Heart right ventricle (tissue), 16 donors: ENCODE results near the gene SLN. TPM values are rescaled to one million over a fixed set of nuclear protein-coding genes. Genes with fewer than 3 reads are reported as not detected.
"Not testable (repeated sequence)": the region's sequence is repeated elsewhere in the genome, so short reads cannot be mapped to it uniquely, and the experiment has no call there.

Source experiments
- ATAC-seq, 8 donors: fragments of 200-7000 bp; cut with Tn5 transposase; one replicate each; pipeline ENCODE4 v1.9.1; 2020; ENCODE audit warnings: mild to moderate bottlenecking in 8 of 8, moderate library complexity in 8 of 8, moderate number of reproducible peaks in 1 of 8
- DNase-seq, 2 donors: peaks; one replicate each; pipeline ENCODE4 v3.0.0-alpha.2; 2020
- H3K27ac ChIP-seq, 10 donors: fragments of 200-600 bp; sonication (generic) in 2 of 10; one replicate each; pipeline versions ENCODE4 v1.5.0 to v1.8.0; 2020 to 2022; ENCODE audit warnings: mild to moderate bottlenecking in 3 of 10
- H3K27me3 ChIP-seq, 7 donors: fragments of 200-600 bp; one replicate each; pipeline ENCODE4 v1.8.0; 2021 to 2022; ENCODE audit warnings: mild to moderate bottlenecking in 2 of 7
- H3K36me3 ChIP-seq, 9 donors: fragments of 200-600 bp; sonication (generic) in 1 of 9; one replicate each; pipeline versions ENCODE4 v1.5.0 to v1.8.0; 2020 to 2022; ENCODE audit warnings: mild to moderate bottlenecking in 2 of 9
- H3K4me1 ChIP-seq, 9 donors: fragments of 200-600 bp; sonication (generic) in 1 of 9; one replicate each; pipeline versions ENCODE4 v1.5.0 to v1.8.0; 2020 to 2022; ENCODE audit warnings: mild to moderate bottlenecking in 4 of 9
- H3K4me3 ChIP-seq, 10 donors: fragments of 200-600 bp; sonication (generic) in 2 of 10; one replicate each; pipeline versions ENCODE4 v1.5.0 to v1.8.0; 2020 to 2022; ENCODE audit warnings: mild to moderate bottlenecking in 7 of 10, moderate library complexity in 2 of 10
- H3K9me3 ChIP-seq, 11 donors: fragments of 200-600 bp in 10 of 11; sonication (generic) in 2 of 11; one replicate each; pipeline versions ENCODE4 v1.5.0 to v1.8.0; 2013 to 2022; ENCODE audit warnings: mild to moderate bottlenecking in 2 of 11, control low read depth in 1 of 11, moderate library complexity in 1 of 11
- WGBS, 2 donors: extraction: QIAGEN DNeasy Blood & Tissue Kit; methylation state at CpG; one replicate each; pipeline ENCODE4 v1.1.7; 2013; ENCODE audit warnings: inconsistent platforms in 1 of 2; 5-methylcytosine and 5-hydroxymethylcytosine counted together
- intact Hi-C, 10 donors: fragments of 100-400 bp; cut with DNase I; formaldehyde crosslinking; loops; one replicate each; pipeline versions ENCODE4 v1.11.1 to v1.14.2; 2022
- long read RNA-seq, 3 donors: library from polyadenylated mRNA; unstranded; transcript quantifications; one replicate each; pipeline ENCODE4 v2.0.0, GENCODE V29; 2020 to 2021
- polyA plus RNA-seq, 2 donors: library from polyadenylated mRNA; stranded (reverse); fragments of 200-250 nt; gene quantifications; one replicate each; pipeline ENCODE4 v1.2.3, GENCODE V29; 2013
- total RNA-seq, 10 donors: library from RNA; stranded (reverse); fragmentation: NEBNext Ultra II Directional in 3 of 10; extraction: Animal tissue kit (Norgen Biotek cat#: 25700) in 3 of 10; gene quantifications; one replicate each; pipeline versions ENCODE4 v1.2.1 to v1.2.4, GENCODE V29; 2021 to 2023
- TF ChIP-seq, protein P1 (sequence below), 9 donors: fragments of 200-600 bp; sonication (generic) in 2 of 9; IDR thresholded peaks; one replicate each; pipeline versions ENCODE4 v1.5.0 to v1.8.0; 2021 to 2022; ENCODE audit warnings: antibody characterized with exemption in 9 of 9, mild to moderate bottlenecking in 5 of 9, moderate library complexity in 1 of 9
- donor health status: Arrhythmogenic right ventricular cardiomyopathy.
- donor health status: ischemic (EF 13 %, LVEDD 7.1; RV severe dilation, severe dysfunction).
- donor health status: healthy with polysubstance abuse.
- donor health status: DM: no; HTN: yes; CAD: no.
- donor health status: DM: no; HTN: no; CAD: no.
- donor health status: ischemic (EF 25% LVEDD 6.9; RV normal size, moderate dysfunction).
- donor health status: ischemic (EF 25% LVEDD 5.7; RV mildly dilated, moderate dysfunction).
- donor health status: healthy.
- donor health status: DM: yes; HTN: yes; CAD: no.
- donor health status: Ischemic cardiomyopathy.
- donor health status: ischemic (EF 35%, LVEDD 5.7; RV mildly dilated, moderate dysfunction).
- donor health status: nonischemic (EF 11% LVEDD 7.7; RV severe dilation, severe dysfunction).
- donor health status: DM: yes; HTN: yes; CAD: no.
- donor health status: PGD.
- donor health status: ischemic (EF 29% LVEDD 5.4; RV normal size, mild dysfunction).
- donor health status: nonischemic (EF 23%, LVEDD 6.1; RV moderate dilation, normal function).

The SLN gene
- total RNA-seq = 10 to 100 TPM in 4 of 10 donors, 1 to 10 TPM in 5, under 1 TPM in 1; 0.93 to 44.4 (median 9.2) TPM
- polyA plus RNA-seq = 10 to 100 TPM in 1 of 2 donors, 1 to 10 TPM in 1; 3.0 to 15.6 TPM
- long read RNA-seq, donor 1 = 0 reads
- long read RNA-seq, donor 2, transcript SLN-201 (2 exons, 722 nt) = major isoform, 10 of 11 reads
- long read RNA-seq, donor 2, partial matches to known transcripts = 1 of 11 reads
- long read RNA-seq, donor 2, other reads (novel, unspliced or antisense) = 0 of 11 reads
- long read RNA-seq, donor 3, partial matches to known transcripts = 0 of 1 reads
- long read RNA-seq, donor 3, other reads (novel, unspliced or antisense) = 0 of 1 reads

DNA sequence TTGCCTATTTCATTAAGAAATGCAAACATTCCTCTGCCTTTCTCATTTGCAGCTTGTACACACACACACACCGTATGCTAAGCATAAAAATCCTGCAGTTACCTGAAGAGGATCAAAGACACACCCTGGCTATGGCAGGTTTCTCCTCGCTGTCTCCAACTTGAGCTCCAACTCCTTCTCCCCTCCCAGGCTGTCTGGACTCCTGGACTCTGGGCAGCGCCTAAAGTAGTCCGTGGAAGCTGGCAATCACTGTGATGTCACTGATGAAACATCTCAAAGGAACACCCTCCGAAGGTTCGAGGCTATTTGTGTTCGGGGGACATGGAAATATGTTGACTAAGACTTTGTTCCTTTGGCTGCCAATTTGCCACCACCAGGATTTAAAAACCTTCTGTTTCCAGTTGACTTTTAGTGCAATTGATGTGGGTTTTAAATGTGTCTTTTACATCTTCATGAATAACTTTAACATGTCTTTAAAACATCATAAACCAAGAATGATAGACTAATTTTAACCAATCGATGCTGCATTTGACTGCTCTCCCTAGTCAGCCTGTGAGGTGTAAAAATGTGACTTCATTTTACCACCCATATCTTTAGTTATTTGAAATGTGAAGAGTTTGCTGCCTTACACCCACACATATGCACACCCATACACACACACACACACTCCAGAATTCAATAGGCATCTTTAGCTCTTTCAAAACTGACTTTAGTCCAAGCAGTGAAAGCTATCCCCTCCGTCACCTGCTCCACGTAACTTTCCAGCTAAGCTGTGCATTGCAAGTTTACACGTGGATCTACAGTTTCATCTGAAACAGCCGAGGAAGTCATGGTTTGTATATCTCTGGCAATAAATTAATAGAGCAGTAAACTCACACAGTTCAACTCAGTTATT is at the start of gene SLN:
Gene SLN (minus strand): TSS at position 196 of the 895 bp plus-strand sequence.
- no peak for DNase-seq
- peaks cover 0 to 19% (median 6%) of the 10 kb centered on the region in 7 donors for H3K27me3 ChIP-seq
- WGBS, 2 donors = 49 to 51% methylated on average over 12 of the region's 12 CpGs
- intact Hi-C loops = no loop called here
- H3K4me3 ChIP-seq = no peak within 1 kb of the TSS
- no peak within 1 kb of the TSS for H3K27ac ChIP-seq
- no peaks in the 10 kb centered on the region for H3K36me3 ChIP-seq
- ATAC-seq = no peak
- TF ChIP-seq, protein P1, sequence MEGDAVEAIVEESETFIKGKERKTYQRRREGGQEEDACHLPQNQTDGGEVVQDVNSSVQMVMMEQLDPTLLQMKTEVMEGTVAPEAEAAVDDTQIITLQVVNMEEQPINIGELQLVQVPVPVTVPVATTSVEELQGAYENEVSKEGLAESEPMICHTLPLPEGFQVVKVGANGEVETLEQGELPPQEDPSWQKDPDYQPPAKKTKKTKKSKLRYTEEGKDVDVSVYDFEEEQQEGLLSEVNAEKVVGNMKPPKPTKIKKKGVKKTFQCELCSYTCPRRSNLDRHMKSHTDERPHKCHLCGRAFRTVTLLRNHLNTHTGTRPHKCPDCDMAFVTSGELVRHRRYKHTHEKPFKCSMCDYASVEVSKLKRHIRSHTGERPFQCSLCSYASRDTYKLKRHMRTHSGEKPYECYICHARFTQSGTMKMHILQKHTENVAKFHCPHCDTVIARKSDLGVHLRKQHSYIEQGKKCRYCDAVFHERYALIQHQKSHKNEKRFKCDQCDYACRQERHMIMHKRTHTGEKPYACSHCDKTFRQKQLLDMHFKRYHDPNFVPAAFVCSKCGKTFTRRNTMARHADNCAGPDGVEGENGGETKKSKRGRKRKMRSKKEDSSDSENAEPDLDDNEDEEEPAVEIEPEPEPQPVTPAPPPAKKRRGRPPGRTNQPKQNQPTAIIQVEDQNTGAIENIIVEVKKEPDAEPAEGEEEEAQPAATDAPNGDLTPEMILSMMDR (IDR thresholded peaks at IDR 0.05) = no peak
- H3K9me3 ChIP-seq = no peaks in the 10 kb centered on the region
- H3K4me1 ChIP-seq = peaks cover 0 to 11% (median 0%) of the 10 kb centered on the region in 9 donors

DNA sequence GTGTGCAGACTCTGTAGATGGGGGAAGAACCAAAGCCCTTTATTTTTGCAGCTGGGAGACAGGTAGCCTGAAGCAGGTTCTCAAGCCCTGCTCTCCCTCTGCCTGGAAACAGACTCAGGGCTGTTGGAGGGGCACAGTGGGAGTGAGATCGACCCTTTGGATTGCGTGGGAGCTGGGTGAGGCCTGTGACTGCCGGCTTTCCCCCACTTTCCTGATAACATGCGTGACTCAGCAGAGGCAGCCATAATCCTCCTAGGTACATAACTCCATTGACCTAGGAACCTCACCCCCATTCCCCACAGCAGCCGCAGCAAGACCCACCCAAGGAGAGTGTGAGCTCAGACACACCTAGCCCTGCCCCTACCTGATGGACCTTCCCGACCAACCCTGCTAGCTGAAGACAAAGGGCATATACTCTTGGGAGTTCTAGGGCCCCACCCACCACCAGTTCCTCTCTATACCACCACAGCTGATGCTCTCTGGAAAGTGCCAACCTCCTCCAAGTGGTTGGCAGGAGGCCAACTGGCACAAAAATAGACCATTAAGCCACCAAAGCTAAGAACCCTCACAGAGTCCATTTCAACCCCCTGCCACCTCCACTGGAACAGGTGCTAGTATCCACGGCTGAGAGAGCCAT is 47.0 kb upstream of the SLN start:
- not testable (repeated sequence) for ATAC-seq, H3K36me3 ChIP-seq

DNA sequence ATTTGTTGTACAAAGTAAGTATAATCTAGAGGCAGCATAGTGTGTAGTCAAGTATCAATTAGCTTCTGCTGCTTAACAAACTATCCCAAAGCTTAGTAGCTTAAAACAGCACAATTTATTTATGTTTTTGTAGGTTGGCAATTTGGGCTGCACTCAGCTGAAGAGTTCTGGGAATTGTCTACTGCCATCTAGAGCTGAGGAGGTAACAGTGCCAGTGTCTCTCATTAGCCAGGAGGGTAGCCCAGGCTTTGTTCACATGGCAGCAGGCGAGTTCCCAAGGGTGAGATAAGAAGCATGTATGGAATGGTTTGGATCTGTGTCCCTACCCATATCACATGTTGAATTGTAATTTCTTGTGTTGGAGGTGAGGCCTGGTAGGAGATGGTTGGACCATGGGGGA is 45.8 kb upstream of the SLN start:
- TF ChIP-seq, protein P1 (IDR thresholded peaks at IDR 0.05) = no peak
- WGBS, 2 donors = 88 to 92% methylated on average over 1 of the region's 1 CpG
- Histone ChIP-seq H3K36me3 (no peaks in the 10 kb centered on the region), H3K4me1 (peaks cover 0 to 6% (median 0%) of the 10 kb centered on the region in 9 donors), H3K27me3 (no peaks in the 10 kb centered on the region), H3K27ac (no peak overlapping the region), H3K4me3 (no peak overlapping the region), H3K9me3 (no peaks in the 10 kb centered on the region)
- DNase-seq (no peak), ATAC-seq (no peak)
- intact Hi-C loops = no loop called here

More for the DNA sequence above, 47.0 kb upstream of the SLN start:
- DNase-seq, H3K9me3 ChIP-seq, H3K4me1 ChIP-seq, H3K27me3 ChIP-seq, intact Hi-C loops, H3K27ac ChIP-seq, H3K4me3 ChIP-seq: not testable (repeated sequence)
- 72 to 74% methylated on average over 7 of the region's 7 CpGs for WGBS, 2 donors

DNA sequence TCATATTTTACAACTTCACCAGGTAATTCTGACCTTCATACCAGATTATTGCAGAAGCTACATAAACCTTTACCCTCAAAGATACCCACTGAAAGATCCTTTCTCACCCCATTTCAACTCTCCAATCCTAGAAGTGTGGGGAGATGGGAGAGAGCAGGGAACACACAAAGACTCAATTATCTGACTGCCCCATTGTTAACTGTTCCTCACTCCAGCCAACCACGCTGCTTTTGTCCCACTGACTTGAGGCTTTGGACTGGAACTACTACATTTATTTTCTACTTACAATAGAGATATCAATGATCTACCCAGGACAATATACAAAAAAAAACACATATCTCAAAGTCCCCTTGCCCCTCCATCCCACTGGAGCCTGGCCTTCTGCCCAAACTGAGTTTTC is 44.7 kb upstream of the SLN start:
- TF ChIP-seq, protein P1 (IDR thresholded peaks at IDR 0.05) = no peak
- no peak for DNase-seq
- Histone ChIP-seq H3K4me3 (no peak overlapping the region), H3K4me1 (peaks cover 0 to 6% (median 0%) of the 10 kb centered on the region in 9 donors), H3K9me3 (no peaks in the 10 kb centered on the region), H3K27ac (no peak overlapping the region), H3K27me3 (no peaks in the 10 kb centered on the region), H3K36me3 (no peaks in the 10 kb centered on the region)
- intact Hi-C loops = no loop called here
- ATAC-seq = no peak
- WGBS, 2 donors = 87 to 89% methylated on average over 1 of the region's 1 CpG
